GM12878 (cell line): ENCODE results near the gene DISC1. TPM values are rescaled to one million over a fixed set of nuclear protein-coding genes. Genes with fewer than 3 reads are reported as not detected.
"Not testable (repeated sequence)": the region's sequence is repeated elsewhere in the genome, so short reads cannot be mapped to it uniquely, and the experiment has no call there.

ENCODE experiments used
- ATAC-seq: fragments of 200-7000 bp; cut with Tn5 transposase; 3 replicates; pipeline ENCODE4 v1.9.1; 2020; ENCODE audit warnings: mild to moderate bottlenecking, moderate library complexity
- BruUV-seq: library from RNA; stranded (reverse); fragments of 400-500 nt; replicated peaks from 2 replicates; lab custom pipeline; 2021; lab: Mats Ljungman, UMichigan
- CTCF ChIA-PET: fragments of 300-600 bp; sonication (Branson Sonifier 250); formaldehyde crosslinking; extraction: SDS; loops from one replicate; lab custom pipeline; 2021; ENCODE audit warnings: inconsistent platforms; lab: Yijun Ruan, JAX
- POLR2A ChIA-PET: fragments of 350-600 bp; formaldehyde crosslinking; extraction: SDS; loops from one replicate; lab custom pipeline; 2021; ENCODE audit warnings: inconsistent platforms; lab: Charles Lee
- RAD21 ChIA-PET: fragments of 300-600 bp; sonication (Branson Sonifier 250); formaldehyde crosslinking; loops from one replicate; lab custom pipeline; 2023; ENCODE audit warnings: antibody characterized with exemption; ENCODE audit not compliant: unreplicated experiment; lab: Charles Lee
- SMC1A ChIA-PET: fragments of 300-600 bp; sonication (Branson Sonifier 250); formaldehyde crosslinking; loops from one replicate; lab custom pipeline; 2023; ENCODE audit not compliant: unreplicated experiment, uncharacterized antibody; lab: Charles Lee
- DNase-seq: peaks from one replicate; pipeline ENCODE4 v3.0.0-alpha.2; 2011; ENCODE audit warnings: low read depth, low spot score
- FAIRE-seq: peaks from 3 replicates; lab custom pipeline; 2011; peaks lifted over from hg19 to GRCh38; lab: Jason Lieb, UNC
- H2AFZ ChIP-seq: 2 replicates; pipeline ENCODE4 v1.6.0; 2011; ENCODE audit warnings: low read depth, low read length, control low read depth; ENCODE audit not compliant: control insufficient read depth
- H3K27ac ChIP-seq: 2 replicates; pipeline ENCODE4 v1.5.1; 2011; ENCODE audit warnings: control low read depth; ENCODE audit not compliant: control insufficient read depth, insufficient read depth
- H3K27me3 ChIP-seq, 2 experiments: replicated peaks in 1 of 2; 2 replicates each; pipeline versions ENCODE4 v1.6.0 to v1.6.1; 2011; ENCODE audit warnings: low read length in 1 of 2; ENCODE audit not compliant: control insufficient read depth in 2 of 2, insufficient read depth in 2 of 2
- H3K36me3 ChIP-seq, 2 experiments: 2 replicates each; pipeline ENCODE4 v1.5.1; 2011; ENCODE audit warnings: low read length in 1 of 2; ENCODE audit not compliant: control insufficient read depth in 2 of 2, insufficient read depth in 2 of 2
- H3K4me1 ChIP-seq: 2 replicates; pipeline ENCODE4 v1.6.1; 2011; ENCODE audit warnings: mild to moderate bottlenecking, low read length, moderate library complexity, mixed read lengths; ENCODE audit not compliant: control insufficient read depth, insufficient read depth
- H3K4me2 ChIP-seq: 2 replicates; pipeline ENCODE4 v1.6.0; 2011; ENCODE audit warnings: control low read depth; ENCODE audit not compliant: control insufficient read depth, insufficient read depth
- H3K4me3 ChIP-seq: fragments of 200-600 bp; sonication (generic); 2 replicates; pipeline ENCODE4 v1.5.1; 2016
- H3K79me2 ChIP-seq: 2 replicates; pipeline ENCODE4 v1.6.0; 2011; ENCODE audit warnings: low read length; ENCODE audit not compliant: control insufficient read depth, insufficient read depth
- H3K9ac ChIP-seq: 2 replicates; pipeline ENCODE4 v1.8.0; 2011; ENCODE audit warnings: low read length, control low read depth, mixed read lengths; ENCODE audit not compliant: control insufficient read depth, insufficient read depth
- H3K9me3 ChIP-seq: replicated peaks from 3 replicates; pipeline ENCODE4 v1.5.1; 2011; ENCODE audit warnings: mild to moderate bottlenecking, low read length; ENCODE audit not compliant: control insufficient read depth, insufficient read depth
- H4K20me1 ChIP-seq: 2 replicates; pipeline ENCODE4 v1.6.0; 2011; ENCODE audit not compliant: control insufficient read depth, insufficient read depth
- CREB1 ChIP-seq: IDR thresholded peaks from 2 replicates; pipeline ENCODE4 v1.6.1; 2012; ENCODE audit warnings: low read depth, mild to moderate bottlenecking, inconsistent platforms
- FOXK2 ChIP-seq: fragments of 450-650 bp; IDR thresholded peaks from 2 replicates; pipeline ENCODE4 v1.6.1; 2017; ENCODE audit warnings: mild to moderate bottlenecking, moderate library complexity
- MYC ChIP-seq: IDR thresholded peaks from 2 replicates; pipeline ENCODE4 v1.6.1; 2011; ENCODE audit warnings: mild to moderate bottlenecking, low read length, moderate library complexity, inconsistent platforms; ENCODE audit not compliant: insufficient read depth, insufficient replicate concordance, insufficient read length, severe bottlenecking
- RBBP5 ChIP-seq: fragments of 200-600 bp; sonication (generic); conservative IDR thresholded peaks from 2 replicates; pipeline ENCODE4 v1.6.1; 2016
- TCF12 ChIP-seq: IDR thresholded peaks from 2 replicates; pipeline ENCODE4 v1.6.1; 2011; ENCODE audit warnings: low read depth, mild to moderate bottlenecking, low read length
- ZNF207 ChIP-seq: fragments of 450-650 bp; IDR thresholded peaks from 2 replicates; pipeline ENCODE4 v1.6.1; 2014; ENCODE audit warnings: antibody characterized with exemption, mild to moderate bottlenecking, borderline replicate concordance
- ZZZ3 ChIP-seq: IDR thresholded peaks from 2 replicates; pipeline ENCODE4 v1.6.1; 2011; ENCODE audit warnings: low read depth; ENCODE audit not compliant: control insufficient read depth, insufficient read length
- WGBS: methylation state at CpG from one replicate; pipeline ENCODE4 v1.1.6; 2016; ENCODE audit warnings: low lambda C conversion rate; ENCODE audit not compliant: insufficient replicate concordance, insufficient coverage; ENCODE audit errors: missing lambda C conversion rate; 5-methylcytosine and 5-hydroxymethylcytosine counted together
- in situ Hi-C: fragments of 300-500 bp; cut with MboI; formaldehyde crosslinking; loops from 9 replicates; pipeline ENCODE4 v1.14.3; 2018; ENCODE audit warnings: mixed read lengths
- intact Hi-C: fragments of 100-400 bp; cut with micrococcal nuclease; formaldehyde crosslinking; loops from one replicate; pipeline ENCODE4 v1.14.2; 2022; ENCODE audit not compliant: unreplicated experiment
- polyA plus RNA-seq, 11 experiments: library from polyadenylated mRNA; depleted of rRNA in 4 of 11; unstranded in 6 of 11; stranded (reverse) in 5 of 11; fragments of >200 nt; fragmentation: Nextera tagmentation in 4 of 11; fragmentation: Illumina TruSeq in 1 of 11; extraction: Ambion mirVana in 4 of 11; extraction: Trizol in 1 of 11; gene quantifications; 1 replicate in 1 of 11; 2 replicates in 10 of 11; pipeline versions ENCODE4 v1.2.1 to v1.2.3, GENCODE V29; 2011 to 2016; ENCODE audit warnings: inconsistent platforms in 2 of 11, missing spikeins in 2 of 11, low read depth in 1 of 11
- total RNA-seq, 4 experiments: library from RNA; depleted of rRNA in 3 of 4; stranded (reverse); fragments of >200 nt in 3 of 4; fragmentation: Illumina TruSeq in 1 of 4; extraction: Trizol in 1 of 4; gene quantifications; 2 replicates each; pipeline versions ENCODE4 v1.2.1 to v1.2.3, GENCODE V29; 2013 to 2021
- TF ChIP-seq, protein P1 (sequence below): IDR thresholded peaks from 2 replicates; pipeline ENCODE4 v1.6.1; 2011; ENCODE audit warnings: low read depth, mild to moderate bottlenecking, low read length, moderate library complexity, borderline replicate concordance; ENCODE audit errors: extremely low read depth

DISC1 gene
- total and polyA plus RNA-seq, 10 of the 15 experiments (the other 5 are each of a cell fraction or from before 2014, with no cell fraction given), result 0.05 to 0.72 (median 0.19) TPM; not detected in 1

DNA sequence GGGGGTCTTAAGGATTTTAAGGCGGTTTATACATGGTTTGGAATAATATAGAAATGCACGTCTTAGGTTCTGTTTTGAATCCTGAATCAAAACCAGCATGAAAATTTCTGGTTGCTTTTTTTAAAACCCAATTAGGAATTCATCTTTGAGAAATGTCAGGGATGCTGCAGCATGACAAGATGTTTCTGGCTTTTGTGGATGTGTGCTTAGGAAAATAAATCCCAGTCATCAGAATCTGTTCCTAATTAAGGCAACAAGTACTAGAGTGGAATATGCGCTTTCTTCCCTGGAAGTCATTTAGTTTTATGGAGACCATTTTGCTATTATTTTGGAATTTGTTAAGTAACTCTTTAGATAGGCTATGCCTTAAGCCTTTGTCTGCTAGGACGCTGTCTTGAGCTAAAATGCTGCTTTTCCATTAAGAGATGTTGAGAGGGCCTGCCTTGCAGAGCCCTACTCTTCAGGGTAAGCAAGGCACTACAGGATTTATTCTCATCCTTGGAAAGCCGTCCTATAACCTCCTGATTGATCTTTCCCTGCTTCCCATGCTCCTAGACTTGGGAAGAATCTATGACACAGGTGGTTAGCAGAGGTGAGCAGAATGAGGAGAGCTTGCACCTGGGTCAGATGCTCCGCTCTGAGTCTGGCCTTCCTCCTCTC is 332.8 kb downstream of the DISC1 start (continued):
- TF ChIP-seq CREB1, result no peak
- TF ChIP-seq FOXK2, result no peak
- TF ChIP-seq TCF12, result no peak
- TF ChIP-seq, protein P1, sequence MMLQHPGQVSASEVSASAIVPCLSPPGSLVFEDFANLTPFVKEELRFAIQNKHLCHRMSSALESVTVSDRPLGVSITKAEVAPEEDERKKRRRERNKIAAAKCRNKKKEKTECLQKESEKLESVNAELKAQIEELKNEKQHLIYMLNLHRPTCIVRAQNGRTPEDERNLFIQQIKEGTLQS, result no peak
- no peak for TF ChIP-seq ZZZ3

DNA sequence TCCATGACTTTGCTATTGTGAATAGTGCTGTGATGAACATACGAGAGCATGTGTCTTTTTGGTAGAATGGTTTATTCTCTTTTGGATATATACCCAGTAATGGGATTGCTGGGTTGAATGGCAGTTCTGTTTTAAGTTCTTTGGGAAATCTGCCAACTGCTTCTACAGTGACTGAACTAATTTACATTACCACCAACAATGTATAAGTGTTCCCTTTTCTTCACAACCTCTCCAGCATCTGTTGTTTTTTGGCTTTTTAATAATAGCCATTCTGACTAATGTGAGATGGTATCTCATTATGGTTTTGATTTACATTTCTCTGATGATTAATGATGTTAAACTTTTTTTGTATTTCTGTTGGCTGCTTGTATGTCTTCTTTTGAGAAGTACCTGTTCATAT is 335.2 kb downstream of the DISC1 start:
- H3K9ac ChIP-seq, ATAC-seq, POLR2A ChIA-PET, H3K79me2 ChIP-seq, H3K4me2 ChIP-seq, H2AFZ ChIP-seq, H3K27me3 ChIP-seq, H3K36me3 ChIP-seq, intact Hi-C loops, CTCF ChIA-PET, SMC1A ChIA-PET, H3K4me1 ChIP-seq, H3K4me3 ChIP-seq, H3K9me3 ChIP-seq, H3K27ac ChIP-seq, RAD21 ChIA-PET, H4K20me1 ChIP-seq, BruUV-seq, DNase-seq, in situ Hi-C loops: not testable (repeated sequence)
- peak; percentile 52 for FAIRE-seq
- WGBS, result 13% methylated on average over 1 of the region's 1 CpG

DNA sequence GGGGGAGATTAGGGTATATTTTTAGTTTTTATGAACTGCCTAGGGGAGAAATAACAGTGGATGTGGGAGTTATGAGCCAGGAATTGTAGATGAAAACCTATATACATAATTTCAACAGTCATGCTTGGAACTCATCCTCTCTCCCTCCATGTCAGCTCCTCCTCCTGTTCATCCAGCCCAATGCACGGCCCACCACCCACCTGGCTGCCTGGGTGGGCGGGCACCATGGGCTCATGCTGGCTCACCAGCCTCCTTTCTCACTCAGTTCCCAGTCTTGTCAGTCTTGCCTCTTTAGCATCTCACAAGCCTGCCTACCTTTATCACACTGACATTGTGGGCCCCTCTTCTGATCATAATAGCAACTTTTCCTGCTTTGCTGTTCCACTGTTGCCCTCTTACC is 336.0 kb downstream of the DISC1 start:
- Histone ChIP-seq H4K20me1 (no peaks in the 10 kb centered on the region), H3K4me2 (no peak overlapping the region), H3K27ac (no peak overlapping the region), H2AFZ (no peak overlapping the region), H3K9me3 (no peaks in the 10 kb centered on the region), H3K4me3 (no peak overlapping the region), H3K9ac (no peak overlapping the region), H3K27me3 (no peaks in the 10 kb centered on the region), H3K36me3 (no peaks in the 10 kb centered on the region), H3K4me1 (no peaks in the 10 kb centered on the region), H3K79me2 (no peaks in the 10 kb centered on the region)
- ChIA-PET SMC1A (no interaction called here), CTCF (no interaction called here), POLR2A (no interaction called here), RAD21 (no interaction called here)
- DNase-seq (no peak), ATAC-seq (no peak), FAIRE-seq (no peak)
- no peak for TF ChIP-seq RBBP5
- TF ChIP-seq ZNF207, result no peak
- TF ChIP-seq MYC, result no peak
- TF ChIP-seq ZZZ3, result no peak
- no TSS peak for BruUV-seq
- intact Hi-C loops (no loop called here), in situ Hi-C loops (no loop called here)
- WGBS, result 7% methylated on average over 2 of the region's 2 CpGs
